ENCODE measurements around the gene GNAS. TPM values are rescaled to one million over a fixed set of nuclear protein-coding genes. Genes with fewer than 3 reads are reported as not detected.
A peak's percentile ranks its signal among the peaks of the same experiment; 100 is the strongest.

The GNAS gene
- total RNA-seq, 1 donor = 366 TPM

- Histone ChIP-seq H3K9me3 (ENCODE audit: low read depth, low read length) (no peaks in the 10 kb centered on the region), H3K4me2 (ENCODE audit: insufficient read depth, low read length) (peak overlapping the region; percentile 90), H3K79me2 (ENCODE audit: insufficient read depth, low read length) (peaks cover 24% of the 10 kb centered on the region), H3K27ac (ENCODE audit: low read depth, low read length) (no peak overlapping the region), H3K4me1 (ENCODE audit: insufficient read depth, low read length) (peaks cover 17% of the 10 kb centered on the region), H3K27me3 (ENCODE audit: insufficient read depth, low read length) (no peaks in the 10 kb centered on the region), H3K4me3 (ENCODE audit: insufficient read depth, low read length) (peak overlapping the region; percentile 91), H2AFZ (ENCODE audit: low read length) (no peak overlapping the region), H3K36me3 (ENCODE audit: insufficient read depth, low read length) (no peaks in the 10 kb centered on the region), H4K20me1 (ENCODE audit: insufficient read depth, low read length) (peaks cover 15% of the 10 kb centered on the region)
- no peak for TF ChIP-seq CTCF (IDR thresholded peaks at IDR 0.05; ENCODE audit: extremely low read depth, low read depth, low read length)
- DNase-seq (ENCODE audit: insufficient read length, low spot score, missing footprints) = peak; percentile 81
Observed at GRCh38 chr20:58889334-58889760, 36.8 kb downstream of the GNAS start.

- H3K9me3 ChIP-seq (ENCODE audit: low read depth, low read length) = no peaks in the 10 kb centered on the region
- peaks cover 23% of the 10 kb centered on the region for H3K4me1 ChIP-seq (ENCODE audit: insufficient read depth, low read length)
- peak overlapping the region; percentile 90 for H3K4me2 ChIP-seq (ENCODE audit: insufficient read depth, low read length)
- H4K20me1 ChIP-seq (ENCODE audit: insufficient read depth, low read length) = peaks cover 21% of the 10 kb centered on the region
- peak overlapping the region; percentile 91 for H3K4me3 ChIP-seq (ENCODE audit: insufficient read depth, low read length)
- peaks cover 30% of the 10 kb centered on the region for H3K79me2 ChIP-seq (ENCODE audit: insufficient read depth, low read length)
- H3K27ac ChIP-seq (ENCODE audit: low read depth, low read length) = no peak overlapping the region
- no peak for TF ChIP-seq CTCF (IDR thresholded peaks at IDR 0.05; ENCODE audit: extremely low read depth, low read depth, low read length)
- DNase-seq (ENCODE audit: insufficient read length, low spot score, missing footprints) = peak; percentile 76
- no peaks in the 10 kb centered on the region for H3K36me3 ChIP-seq (ENCODE audit: insufficient read depth, low read length)
- no peaks in the 10 kb centered on the region for H3K27me3 ChIP-seq (ENCODE audit: insufficient read depth, low read length)
- peak overlapping the region; percentile 80 for H2AFZ ChIP-seq (ENCODE audit: low read length)
Observed at GRCh38 chr20:58889798-58890517, 37.4 kb downstream of the GNAS start.

- peak; percentile 98 for DNase-seq (ENCODE audit: insufficient read length, low spot score, missing footprints)
- no peak overlapping the region for H3K27ac ChIP-seq (ENCODE audit: low read depth, low read length)
- TF ChIP-seq CTCF (IDR thresholded peaks at IDR 0.05; ENCODE audit: extremely low read depth, low read depth, low read length) = no peak
- peaks cover 28% of the 10 kb centered on the region for H4K20me1 ChIP-seq (ENCODE audit: insufficient read depth, low read length)
- no peaks in the 10 kb centered on the region for H3K9me3 ChIP-seq (ENCODE audit: low read depth, low read length)
- H3K79me2 ChIP-seq (ENCODE audit: insufficient read depth, low read length) = peaks cover 36% of the 10 kb centered on the region
- peak overlapping the region; percentile 80 for H2AFZ ChIP-seq (ENCODE audit: low read length)
- H3K4me2 ChIP-seq (ENCODE audit: insufficient read depth, low read length) = peak overlapping the region; percentile 90
- H3K36me3 ChIP-seq (ENCODE audit: insufficient read depth, low read length) = peaks cover 2% of the 10 kb centered on the region
- H3K4me1 ChIP-seq (ENCODE audit: insufficient read depth, low read length) = peaks cover 29% of the 10 kb centered on the region
- no peaks in the 10 kb centered on the region for H3K27me3 ChIP-seq (ENCODE audit: insufficient read depth, low read length)
- H3K4me3 ChIP-seq (ENCODE audit: insufficient read depth, low read length) = peak overlapping the region; percentile 91
Observed at GRCh38 chr20:58890518-58891085, 38.1 kb downstream of the GNAS start.

GRCh38 chr20:58891086-58891717, 38.7 kb downstream of the GNAS start:
- Histone ChIP-seq H3K4me2 (ENCODE audit: insufficient read depth, low read length) (peak overlapping the region; percentile 90), H3K27ac (ENCODE audit: low read depth, low read length) (no peak overlapping the region)

More at GRCh38 chr20:58891086-58891717, 38.7 kb downstream of the GNAS start:
- Histone ChIP-seq H3K4me3 (ENCODE audit: insufficient read depth, low read length) (peak overlapping the region; percentile 91), H3K9me3 (ENCODE audit: low read depth, low read length) (no peaks in the 10 kb centered on the region), H3K27me3 (ENCODE audit: insufficient read depth, low read length) (no peaks in the 10 kb centered on the region), H3K36me3 (ENCODE audit: insufficient read depth, low read length) (peaks cover 7% of the 10 kb centered on the region), H3K79me2 (ENCODE audit: insufficient read depth, low read length) (peaks cover 42% of the 10 kb centered on the region), H4K20me1 (ENCODE audit: insufficient read depth, low read length) (peaks cover 34% of the 10 kb centered on the region), H2AFZ (ENCODE audit: low read length) (no peak overlapping the region), H3K4me1 (ENCODE audit: insufficient read depth, low read length) (peaks cover 34% of the 10 kb centered on the region)
- peak; percentile 98 for DNase-seq (ENCODE audit: insufficient read length, low spot score, missing footprints)
- no peak for TF ChIP-seq CTCF (IDR thresholded peaks at IDR 0.05; ENCODE audit: extremely low read depth, low read depth, low read length)

Data from osteoblast (primary cell).